Activated naive CD4-positive, alpha-beta T cell treated with anti-CD3 and anti-CD28 coated beads for 36 hours (primary cell): ENCODE data around the gene ABCC4. TPM values are rescaled to one million over a fixed set of nuclear protein-coding genes. Genes with fewer than 3 reads are reported as not detected.
"Not testable (repeated sequence)": the region's sequence is repeated elsewhere in the genome, so short reads cannot be mapped to it uniquely, and the experiment has no call there.

ENCODE experiments used
- CTCF ChIA-PET: fragments of 350-600 bp; sonication (Branson Sonifier 250); formaldehyde crosslinking; loops from one replicate; lab custom pipeline; 2021; ENCODE audit warnings: antibody characterized with exemption; lab: Charles Lee
- DNase-seq: peaks from one replicate; pipeline ENCODE4 v3.0.0-alpha.2; 2020
- H3K27ac Mint-ChIP-seq: one replicate; pipeline ENCODE4 v1.8.0; 2021; ENCODE audit warnings: mild to moderate bottlenecking, mixed read lengths
- H3K27me3 Mint-ChIP-seq: one replicate; pipeline ENCODE4 v1.8.0; 2021; ENCODE audit warnings: low read depth, mixed read lengths
- H3K36me3 Mint-ChIP-seq: one replicate; pipeline ENCODE4 v1.8.0; 2021; ENCODE audit warnings: low read depth, mixed read lengths
- H3K4me1 Mint-ChIP-seq: one replicate; pipeline ENCODE4 v1.8.0; 2021; ENCODE audit warnings: low read depth, mixed read lengths
- H3K4me3 Mint-ChIP-seq: one replicate; pipeline ENCODE4 v1.8.0; 2021; ENCODE audit warnings: mild to moderate bottlenecking, moderate library complexity, mixed read lengths
- H3K9me3 Mint-ChIP-seq: one replicate; pipeline ENCODE4 v1.8.0; 2021; ENCODE audit warnings: mixed read lengths
- intact Hi-C: fragments of 100-400 bp; cut with micrococcal nuclease; formaldehyde crosslinking; loops from one replicate; pipeline ENCODE4 v1.15.1; 2023
- total RNA-seq, 2 experiments: library from RNA; stranded (reverse); gene quantifications; one replicate each; pipeline ENCODE4 v1.2.3, GENCODE V29; 2021

Gene ABCC4
- total RNA-seq, 2 experiments from 2014 or later = 8.0 to 8.1 TPM

GRCh38 chr13:95220611-95221010, 80.6 kb downstream of the ABCC4 start:
- no peak overlapping the region for H3K4me3 Mint-ChIP-seq
- no peaks in the 10 kb centered on the region for H3K9me3 Mint-ChIP-seq
- H3K27me3 Mint-ChIP-seq = no peaks in the 10 kb centered on the region
- H3K36me3 Mint-ChIP-seq = peaks cover 21% of the 10 kb centered on the region
- no peak overlapping the region for H3K27ac Mint-ChIP-seq
- CTCF ChIA-PET = interaction anchor here (0.6 to 1.1 kb wide), 2 partner anchors 14 to 81 kb away, joined by 3 to 7 read pairs; partner anchors contain the start of gene ABCC4
- intact Hi-C loops = no loop called here
- H3K4me1 Mint-ChIP-seq = peaks cover 3% of the 10 kb centered on the region
- no peak for DNase-seq

DNA sequence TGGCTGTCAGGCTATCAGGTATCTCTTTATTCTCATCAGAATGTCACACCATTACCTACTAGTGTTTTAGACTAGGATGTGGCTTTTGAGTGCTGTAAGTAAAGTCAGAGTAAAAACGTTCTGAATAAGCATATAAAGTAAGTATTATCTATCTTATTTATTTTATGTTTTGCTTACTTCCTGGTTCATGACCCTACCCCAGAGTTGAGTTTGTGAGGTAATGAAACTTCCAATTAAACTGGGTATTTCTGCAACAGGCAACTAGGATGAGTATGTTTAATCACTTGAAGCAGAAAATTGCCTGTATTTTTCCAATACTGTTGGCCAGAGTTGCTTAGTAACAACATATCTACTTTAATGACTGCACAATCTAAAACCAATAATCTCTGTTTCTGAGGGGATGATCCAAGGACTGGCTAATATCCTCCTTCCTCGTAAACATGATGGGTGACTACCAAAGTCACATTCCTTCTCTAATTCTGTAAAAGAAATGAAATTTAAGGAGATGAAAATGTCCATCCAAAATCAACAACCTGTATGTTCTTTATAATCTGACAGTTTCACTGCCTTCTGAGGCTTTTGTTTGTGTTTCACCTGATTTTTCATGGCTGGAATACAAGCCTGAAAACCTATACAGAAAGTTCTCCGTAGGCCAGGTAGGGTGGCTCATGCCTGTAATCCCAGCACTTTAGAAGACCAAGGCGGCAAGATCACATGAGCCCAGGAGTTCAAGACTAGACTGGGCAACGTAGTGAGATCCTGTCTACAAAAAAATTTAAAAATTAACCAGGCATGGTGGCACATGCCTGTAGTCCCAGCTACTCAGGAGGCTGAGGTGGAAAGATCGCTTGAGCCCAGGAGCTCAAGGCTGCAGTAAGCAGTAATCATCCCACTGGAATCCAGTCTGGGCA, 83.1 kb downstream of the ABCC4 start:
- no peak overlapping the region for H3K4me3 Mint-ChIP-seq
- CTCF ChIA-PET = no interaction called here
- H3K27ac Mint-ChIP-seq = no peak overlapping the region
- H3K9me3 Mint-ChIP-seq = no peaks in the 10 kb centered on the region
- no peak for DNase-seq
- peaks cover 22% of the 10 kb centered on the region for H3K36me3 Mint-ChIP-seq
- no peaks in the 10 kb centered on the region for H3K27me3 Mint-ChIP-seq
- intact Hi-C loops = no loop called here
- peaks cover 3% of the 10 kb centered on the region for H3K4me1 Mint-ChIP-seq

DNA sequence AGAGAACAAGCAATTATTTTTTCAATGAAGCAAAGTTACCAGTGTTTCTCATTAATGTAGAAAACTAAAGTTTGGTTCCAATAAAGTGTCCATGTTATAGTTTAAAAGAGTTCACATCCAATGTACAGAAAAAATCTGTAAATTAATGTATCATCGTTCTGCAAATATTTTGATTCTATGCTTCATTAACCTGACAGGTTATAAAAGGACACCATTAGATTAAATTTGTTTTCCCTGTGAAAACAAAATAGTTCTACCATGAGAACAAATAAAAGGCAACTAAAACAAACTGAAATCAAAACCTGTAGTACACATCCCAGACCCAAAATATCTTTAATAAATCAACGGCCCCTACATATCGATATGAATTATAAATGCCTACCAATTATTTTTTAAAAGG, 85.1 kb downstream of the ABCC4 start:
- Mint-ChIP-seq H3K27ac (no peak overlapping the region), H3K9me3 (no peaks in the 10 kb centered on the region), H3K27me3 (no peaks in the 10 kb centered on the region), H3K4me3 (no peak overlapping the region), H3K4me1 (no peaks in the 10 kb centered on the region), H3K36me3 (peaks cover 34% of the 10 kb centered on the region)
- no peak for DNase-seq
- CTCF ChIA-PET = interaction anchor here (0.7 kb wide), 1 partner anchor 883 kb away, joined by 3 read pairs; no protein-coding TSS in a partner anchor
- intact Hi-C loops = no loop called here

- intact Hi-C loops = no loop called here
- no peaks in the 10 kb centered on the region for H3K9me3 Mint-ChIP-seq
- CTCF ChIA-PET = interaction anchor here (0.6 kb wide), 1 partner anchor 20 kb away, joined by 5 read pairs; no protein-coding TSS in a partner anchor
- peaks cover 24% of the 10 kb centered on the region for H3K36me3 Mint-ChIP-seq
- no peak overlapping the region for H3K4me3 Mint-ChIP-seq
- no peak for DNase-seq
- no peak overlapping the region for H3K27ac Mint-ChIP-seq
- H3K4me1 Mint-ChIP-seq = no peaks in the 10 kb centered on the region
- H3K27me3 Mint-ChIP-seq = no peaks in the 10 kb centered on the region
Observed at GRCh38 chr13:95212983-95213850, 88.0 kb downstream of the ABCC4 start.

DNA sequence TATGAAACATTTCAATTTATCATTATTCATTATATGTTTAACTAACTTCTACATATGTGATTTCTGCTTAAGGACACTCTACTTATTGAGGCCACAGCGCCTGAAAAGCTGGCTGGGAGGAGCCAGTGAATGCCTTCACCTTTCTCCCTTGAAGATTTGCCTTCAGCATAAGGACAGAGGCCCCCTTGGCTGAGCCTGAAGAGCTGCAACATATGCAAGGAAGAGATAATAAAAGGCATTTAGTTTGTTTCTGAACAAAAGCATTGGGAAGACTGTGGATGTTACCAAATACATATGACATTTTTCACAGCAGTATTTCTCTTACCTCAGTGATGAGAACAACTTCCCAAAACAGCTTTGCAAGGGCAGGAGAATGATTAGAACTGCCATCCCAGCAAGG, 92.1 kb downstream of the ABCC4 start:
- H3K27me3 Mint-ChIP-seq = no peaks in the 10 kb centered on the region
- peaks cover 44% of the 10 kb centered on the region for H3K36me3 Mint-ChIP-seq
- CTCF ChIA-PET = interaction anchor here (1.5 to 2.1 kb wide), 2 partner anchors 17 to 19 kb away, joined by 7 to 8 read pairs; no protein-coding TSS in a partner anchor
- intact Hi-C loops = no loop called here
- H3K4me1 Mint-ChIP-seq = no peaks in the 10 kb centered on the region
- H3K9me3 Mint-ChIP-seq = no peaks in the 10 kb centered on the region
- H3K4me3 Mint-ChIP-seq = no peak overlapping the region
- DNase-seq = no peak
- no peak overlapping the region for H3K27ac Mint-ChIP-seq

GRCh38 chr13:95207769-95208366, 93.4 kb downstream of the ABCC4 start:
- Mint-ChIP-seq H3K36me3 (peaks cover 41% of the 10 kb centered on the region), H3K27me3 (no peaks in the 10 kb centered on the region), H3K27ac (no peak overlapping the region), H3K9me3 (no peaks in the 10 kb centered on the region), H3K4me3 (no peak overlapping the region), H3K4me1 (no peaks in the 10 kb centered on the region)
- CTCF ChIA-PET = interaction anchor here (0.6 to 2.1 kb wide), 5 partner anchors 14 to 273 kb away, joined by 3 to 8 read pairs (median 3); no protein-coding TSS in a partner anchor
- DNase-seq = no peak
- intact Hi-C loops = no loop called here

GRCh38 chr13:95206116-95206515, 95.1 kb downstream of the ABCC4 start:
- Mint-ChIP-seq H3K36me3 (peaks cover 35% of the 10 kb centered on the region), H3K27me3 (no peaks in the 10 kb centered on the region), H3K27ac (no peak overlapping the region), H3K4me1 (no peaks in the 10 kb centered on the region), H3K4me3 (no peak overlapping the region), H3K9me3 (no peaks in the 10 kb centered on the region)
- CTCF ChIA-PET = no interaction called here
- intact Hi-C loops = no loop called here
- no peak for DNase-seq

GRCh38 chr13:95204231-95204765, 97.0 kb downstream of the ABCC4 start:
- no peak overlapping the region for H3K27ac Mint-ChIP-seq
- H3K27me3 Mint-ChIP-seq = no peaks in the 10 kb centered on the region
- no peak overlapping the region for H3K4me3 Mint-ChIP-seq
- DNase-seq = no peak
- no peaks in the 10 kb centered on the region for H3K9me3 Mint-ChIP-seq
- intact Hi-C loops = no loop called here
- peaks cover 46% of the 10 kb centered on the region for H3K36me3 Mint-ChIP-seq
- CTCF ChIA-PET = interaction anchor here (0.9 to 1.4 kb wide), 3 partner anchors 13 to 200 kb away, joined by 3 to 4 read pairs (median 3); no protein-coding TSS in a partner anchor
- H3K4me1 Mint-ChIP-seq = no peaks in the 10 kb centered on the region

GRCh38 chr13:95201814-95202651, 99.2 kb downstream of the ABCC4 start:
- Mint-ChIP-seq H3K27me3 (no peaks in the 10 kb centered on the region), H3K27ac (no peak overlapping the region), H3K9me3 (peaks cover 3% of the 10 kb centered on the region), H3K36me3 (peaks cover 51% of the 10 kb centered on the region), H3K4me1 (peaks cover 5% of the 10 kb centered on the region), H3K4me3 (no peak overlapping the region)
- CTCF ChIA-PET = no interaction called here
- intact Hi-C loops = no loop called here
- DNase-seq = no peak

GRCh38 chr13:95200386-95200957, 100.8 kb downstream of the ABCC4 start:
- intact Hi-C loops, CTCF ChIA-PET, H3K27ac Mint-ChIP-seq: not testable (repeated sequence)

DNA sequence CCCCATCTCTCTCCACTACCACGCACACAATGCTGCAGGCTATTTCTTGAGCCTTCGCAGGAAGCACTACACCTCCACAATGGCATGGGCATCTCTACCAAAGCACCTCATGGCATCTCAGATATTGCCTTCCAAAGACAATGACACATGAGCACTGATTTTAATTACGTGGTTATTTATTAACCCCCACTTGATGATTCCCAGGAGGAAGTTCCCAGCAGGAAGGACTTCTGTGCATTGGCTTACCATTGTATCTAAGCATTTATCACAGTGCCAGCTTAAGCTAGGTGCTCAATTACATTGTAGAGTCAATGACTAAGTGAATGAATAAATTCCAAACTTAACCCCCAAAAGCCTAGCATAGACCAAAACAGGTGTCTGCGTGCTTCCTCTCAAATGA, 101.4 kb downstream of the ABCC4 start:
- Mint-ChIP-seq H3K27me3 (no peaks in the 10 kb centered on the region), H3K9me3 (peaks cover 3% of the 10 kb centered on the region), H3K27ac (no peak overlapping the region), H3K36me3 (peaks cover 42% of the 10 kb centered on the region), H3K4me3 (no peak overlapping the region), H3K4me1 (peaks cover 5% of the 10 kb centered on the region)
- CTCF ChIA-PET = no interaction called here
- intact Hi-C loops = no loop called here
- DNase-seq = no peak

More at GRCh38 chr13:95200386-95200957, 100.8 kb downstream of the ABCC4 start:
- peaks cover 42% of the 10 kb centered on the region for H3K36me3 Mint-ChIP-seq
- DNase-seq, H3K9me3 Mint-ChIP-seq, H3K4me3 Mint-ChIP-seq, H3K4me1 Mint-ChIP-seq, H3K27me3 Mint-ChIP-seq: not testable (repeated sequence)
